CD4-positive, CD25-positive, alpha-beta regulatory T cell (primary cell): Measurements from ENCODE around the gene DPH6. TPM values are rescaled to one million over a fixed set of nuclear protein-coding genes. Genes with fewer than 3 reads are reported as not detected.

Experiments
- ATAC-seq, 2 donors: fragments of 150-1000 bp; cut with Tn5 transposase; one replicate each; pipeline ENCODE4 v1.10.0; 2021; ENCODE audit warnings: low read depth in 2 of 2, moderate number of reproducible peaks in 2 of 2, moderate library complexity in 1 of 2
- DNase-seq, 3 donors: peaks; one replicate each; pipeline versions ENCODE4 v3.0.0 to v3.0.0-alpha.2; 2012 to 2022; ENCODE audit warnings: mixed read lengths in 1 of 3
- H3K27ac ChIP-seq: one replicate; pipeline ENCODE4 v1.7.0; 2013; ENCODE audit warnings: mild to moderate bottlenecking, low read length; ENCODE audit not compliant: insufficient read depth, poor library complexity, severe bottlenecking
- H3K27me3 ChIP-seq: one replicate; pipeline ENCODE4 v1.7.0; 2013; ENCODE audit warnings: low read length; ENCODE audit not compliant: control insufficient read depth, insufficient read depth
- H3K36me3 ChIP-seq: one replicate; pipeline ENCODE4 v1.7.0; 2013; ENCODE audit warnings: mild to moderate bottlenecking, low read length, moderate library complexity; ENCODE audit not compliant: control insufficient read depth, insufficient read depth
- H3K4me1 ChIP-seq: 2 replicates; pipeline ENCODE4 v1.7.0; 2013; ENCODE audit warnings: mild to moderate bottlenecking, low read length; ENCODE audit not compliant: insufficient read depth, control insufficient read depth, poor library complexity, severe bottlenecking
- H3K4me3 ChIP-seq: one replicate; pipeline ENCODE4 v1.7.0; 2013; ENCODE audit warnings: low read depth, mild to moderate bottlenecking, low read length, moderate library complexity
- H3K9me3 ChIP-seq, 2 experiments: 1 replicate in 1 of 2; 2 replicates in 1 of 2; pipeline ENCODE4 v1.7.0; 2013; ENCODE audit warnings: low read length in 2 of 2, mild to moderate bottlenecking in 1 of 2, moderate library complexity in 1 of 2; ENCODE audit not compliant: control insufficient read depth in 2 of 2
- H3K27ac Mint-ChIP-seq, 3 donors: one replicate each; pipeline ENCODE4 v1.8.0; 2020 to 2022; ENCODE audit warnings: mild to moderate bottlenecking in 3 of 3, mixed read lengths in 3 of 3, moderate library complexity in 2 of 3
- H3K27me3 Mint-ChIP-seq: one replicate; pipeline ENCODE4 v1.8.0; 2022; ENCODE audit warnings: mild to moderate bottlenecking, mixed read lengths
- H3K36me3 Mint-ChIP-seq: one replicate; pipeline ENCODE4 v1.8.0; 2020; ENCODE audit warnings: mixed read lengths
- H3K4me1 Mint-ChIP-seq, 4 donors: one replicate each; pipeline ENCODE4 v1.8.0; 2020 to 2022; ENCODE audit warnings: mixed read lengths in 4 of 4, mild to moderate bottlenecking in 1 of 4
- H3K4me3 Mint-ChIP-seq, 4 donors: one replicate each; pipeline ENCODE4 v1.8.0; 2020 to 2022; ENCODE audit warnings: mild to moderate bottlenecking in 4 of 4, mixed read lengths in 4 of 4, moderate library complexity in 3 of 4
- H3K9me3 Mint-ChIP-seq, 7 donors: one replicate each; pipeline ENCODE4 v1.8.0; 2020 to 2022; ENCODE audit warnings: mixed read lengths in 7 of 7, mild to moderate bottlenecking in 3 of 7, moderate library complexity in 2 of 7
- polyA plus RNA-seq, 4 donors: library from polyadenylated mRNA; unstranded; fragments of 300-500 nt; fragmentation: Illumina TruSeq; gene quantifications; one replicate each; pipeline ENCODE4 v1.2.3, GENCODE V29; 2021
- total RNA-seq: library from RNA; stranded (reverse); gene quantifications from one replicate; pipeline ENCODE4 v1.2.3, GENCODE V29; 2022

Gene DPH6
- total and polyA plus RNA-seq, 5 donors from 2014 or later, result 13.4 to 33.7 (median 21.4) TPM

- no peaks in the 10 kb centered on the region for H3K36me3 ChIP-seq
- H3K27ac Mint-ChIP-seq, result no peak overlapping the region
- no peak for ATAC-seq
Measured at GRCh38 chr15:35470441-35470840, 75.5 kb downstream of the DPH6 start.

GRCh38 chr15:35466476-35466875, 79.5 kb downstream of the DPH6 start:
- DNase-seq (no peak), ATAC-seq (no peak)
- Mint-ChIP-seq H3K27me3 (no peaks in the 10 kb centered on the region), H3K4me3 (no peak overlapping the region), H3K4me1 (peaks cover 0 to 14% (median 2%) of the 10 kb centered on the region in 4 donors), H3K27ac (no peak overlapping the region), H3K36me3 (peaks cover 15% of the 10 kb centered on the region), H3K9me3 (peaks cover 0 to 3% (median 0%) of the 10 kb centered on the region in 7 donors)
- H3K27ac ChIP-seq, result no peak overlapping the region
- H3K9me3 ChIP-seq, result no peaks in the 10 kb centered on the region
- no peak overlapping the region for H3K4me3 ChIP-seq
- no peaks in the 10 kb centered on the region for H3K4me1 ChIP-seq
- no peaks in the 10 kb centered on the region for H3K36me3 ChIP-seq
- H3K27me3 ChIP-seq, result no peaks in the 10 kb centered on the region

More at GRCh38 chr15:35470441-35470840, 75.5 kb downstream of the DPH6 start:
- Mint-ChIP-seq H3K27me3 (no peaks in the 10 kb centered on the region), H3K36me3 (peaks cover 14% of the 10 kb centered on the region), H3K9me3 (peaks cover 0 to 3% (median 0%) of the 10 kb centered on the region in 7 donors), H3K4me1 (peaks cover 0 to 10% (median 2%) of the 10 kb centered on the region in 4 donors), H3K4me3 (no peak overlapping the region)
- Histone ChIP-seq H3K4me1 (no peaks in the 10 kb centered on the region), H3K27me3 (no peaks in the 10 kb centered on the region), H3K9me3 (no peaks in the 10 kb centered on the region), H3K4me3 (no peak overlapping the region), H3K27ac (no peak overlapping the region)
- no peak for DNase-seq

GRCh38 chr15:35465783-35466182, 80.2 kb downstream of the DPH6 start:
- Histone ChIP-seq H3K27me3 (no peaks in the 10 kb centered on the region), H3K4me1 (no peaks in the 10 kb centered on the region), H3K9me3 (no peaks in the 10 kb centered on the region), H3K4me3 (no peak overlapping the region), H3K27ac (no peak overlapping the region), H3K36me3 (no peaks in the 10 kb centered on the region)
- H3K36me3 Mint-ChIP-seq, result peaks cover 14% of the 10 kb centered on the region
- H3K27me3 Mint-ChIP-seq, result no peaks in the 10 kb centered on the region
- no peak for DNase-seq
- H3K4me3 Mint-ChIP-seq, result no peak overlapping the region
- no peak for ATAC-seq
- H3K4me1 Mint-ChIP-seq, result peaks cover 0 to 14% (median 2%) of the 10 kb centered on the region in 4 donors
- H3K27ac Mint-ChIP-seq, result no peak overlapping the region
- H3K9me3 Mint-ChIP-seq, result peaks cover 0 to 3% (median 0%) of the 10 kb centered on the region in 7 donors

GRCh38 chr15:35460616-35461015, 85.3 kb downstream of the DPH6 start:
- Histone ChIP-seq H3K27ac (no peak overlapping the region), H3K27me3 (no peaks in the 10 kb centered on the region), H3K4me1 (no peaks in the 10 kb centered on the region), H3K36me3 (no peaks in the 10 kb centered on the region), H3K9me3 (no peaks in the 10 kb centered on the region), H3K4me3 (no peak overlapping the region)
- H3K4me3 Mint-ChIP-seq, result no peak overlapping the region
- H3K4me1 Mint-ChIP-seq, result peaks cover 0 to 9% (median 1%) of the 10 kb centered on the region in 4 donors
- H3K27ac Mint-ChIP-seq, result no peak overlapping the region
- no peaks in the 10 kb centered on the region for H3K9me3 Mint-ChIP-seq
- ATAC-seq (no peak), DNase-seq (no peak)
- no peaks in the 10 kb centered on the region for H3K27me3 Mint-ChIP-seq
- H3K36me3 Mint-ChIP-seq, result peaks cover 3% of the 10 kb centered on the region

GRCh38 chr15:35458176-35458856, 87.6 kb downstream of the DPH6 start:
- Histone ChIP-seq H3K27ac (no peak overlapping the region), H3K9me3 (no peaks in the 10 kb centered on the region), H3K4me1 (no peaks in the 10 kb centered on the region), H3K4me3 (no peak overlapping the region), H3K36me3 (no peaks in the 10 kb centered on the region), H3K27me3 (no peaks in the 10 kb centered on the region)
- H3K4me1 Mint-ChIP-seq, result peaks cover 0 to 13% (median 3%) of the 10 kb centered on the region in 4 donors
- no peaks in the 10 kb centered on the region for H3K9me3 Mint-ChIP-seq
- no peak overlapping the region for H3K27ac Mint-ChIP-seq
- H3K27me3 Mint-ChIP-seq, result no peaks in the 10 kb centered on the region
- DNase-seq, result no peak
- no peak for ATAC-seq
- H3K36me3 Mint-ChIP-seq, result peaks cover 3% of the 10 kb centered on the region
- H3K4me3 Mint-ChIP-seq, result no peak overlapping the region

GRCh38 chr15:35455201-35455600, 90.8 kb downstream of the DPH6 start:
- no peaks in the 10 kb centered on the region for H3K4me1 ChIP-seq
- ATAC-seq, result no peak
- Mint-ChIP-seq H3K27ac (no peak overlapping the region), H3K4me1 (peaks cover 0 to 13% (median 3%) of the 10 kb centered on the region in 4 donors), H3K4me3 (no peak overlapping the region), H3K27me3 (no peaks in the 10 kb centered on the region), H3K9me3 (peaks cover 0 to 2% (median 0%) of the 10 kb centered on the region in 7 donors), H3K36me3 (peaks cover 8% of the 10 kb centered on the region)
- no peak overlapping the region for H3K4me3 ChIP-seq
- no peak overlapping the region for H3K27ac ChIP-seq
- H3K9me3 ChIP-seq, result no peaks in the 10 kb centered on the region
- H3K27me3 ChIP-seq, result no peaks in the 10 kb centered on the region
- no peaks in the 10 kb centered on the region for H3K36me3 ChIP-seq
- no peak for DNase-seq

- no peak overlapping the region for H3K27ac ChIP-seq
- H3K9me3 ChIP-seq, result no peaks in the 10 kb centered on the region
- peaks cover 0 to 2% (median 0%) of the 10 kb centered on the region in 7 donors for H3K9me3 Mint-ChIP-seq
- peaks cover 0 to 6% (median 2%) of the 10 kb centered on the region in 4 donors for H3K4me1 Mint-ChIP-seq
- no peak overlapping the region for H3K4me3 Mint-ChIP-seq
- no peaks in the 10 kb centered on the region for H3K27me3 Mint-ChIP-seq
- ATAC-seq (no peak), DNase-seq (no peak)
- no peak overlapping the region for H3K4me3 ChIP-seq
- H3K27me3 ChIP-seq, result no peaks in the 10 kb centered on the region
- peaks cover 4% of the 10 kb centered on the region for H3K36me3 ChIP-seq
- no peak overlapping the region for H3K27ac Mint-ChIP-seq
- H3K4me1 ChIP-seq, result no peaks in the 10 kb centered on the region
- H3K36me3 Mint-ChIP-seq, result peaks cover 14% of the 10 kb centered on the region
Measured at GRCh38 chr15:35450492-35450891, 95.5 kb downstream of the DPH6 start.

- Mint-ChIP-seq H3K36me3 (peaks cover 14% of the 10 kb centered on the region), H3K27me3 (no peaks in the 10 kb centered on the region), H3K4me3 (no peak overlapping the region), H3K27ac (no peak overlapping the region), H3K4me1 (peaks cover 0 to 9% (median 0%) of the 10 kb centered on the region in 4 donors), H3K9me3 (peaks cover 0 to 2% (median 0%) of the 10 kb centered on the region in 7 donors)
- DNase-seq (no peak), ATAC-seq (no peak)
- Histone ChIP-seq H3K36me3 (peaks cover 4% of the 10 kb centered on the region), H3K4me3 (no peak overlapping the region), H3K27me3 (no peaks in the 10 kb centered on the region), H3K4me1 (no peaks in the 10 kb centered on the region), H3K9me3 (no peaks in the 10 kb centered on the region), H3K27ac (no peak overlapping the region)
Measured at GRCh38 chr15:35448294-35448693, 97.7 kb downstream of the DPH6 start.
